Stimulated activated CD8-positive, alpha-beta memory T cell treated with anti-CD3 and anti-CD28 coated beads, Interleukin-2, amount 100 ng/mL, for 48 hours (primary cell): Measurements from ENCODE around the gene CDKN1A.

ENCODE experiments used
- DNase-seq, 2 donors: peaks; one replicate each; pipeline ENCODE4 v3.0.0-alpha.2; 2020; ENCODE audit warnings: low read depth in 2 of 2

CDKN1A gene

GRCh38 chr6:36677059-36677749, 1.3 kb upstream of the CDKN1A start:
- DNase-seq: no peak

- DNase-seq: no peak
Observed at GRCh38 chr6:36677753-36678487, 594 bp upstream of the CDKN1A start.

DNA sequence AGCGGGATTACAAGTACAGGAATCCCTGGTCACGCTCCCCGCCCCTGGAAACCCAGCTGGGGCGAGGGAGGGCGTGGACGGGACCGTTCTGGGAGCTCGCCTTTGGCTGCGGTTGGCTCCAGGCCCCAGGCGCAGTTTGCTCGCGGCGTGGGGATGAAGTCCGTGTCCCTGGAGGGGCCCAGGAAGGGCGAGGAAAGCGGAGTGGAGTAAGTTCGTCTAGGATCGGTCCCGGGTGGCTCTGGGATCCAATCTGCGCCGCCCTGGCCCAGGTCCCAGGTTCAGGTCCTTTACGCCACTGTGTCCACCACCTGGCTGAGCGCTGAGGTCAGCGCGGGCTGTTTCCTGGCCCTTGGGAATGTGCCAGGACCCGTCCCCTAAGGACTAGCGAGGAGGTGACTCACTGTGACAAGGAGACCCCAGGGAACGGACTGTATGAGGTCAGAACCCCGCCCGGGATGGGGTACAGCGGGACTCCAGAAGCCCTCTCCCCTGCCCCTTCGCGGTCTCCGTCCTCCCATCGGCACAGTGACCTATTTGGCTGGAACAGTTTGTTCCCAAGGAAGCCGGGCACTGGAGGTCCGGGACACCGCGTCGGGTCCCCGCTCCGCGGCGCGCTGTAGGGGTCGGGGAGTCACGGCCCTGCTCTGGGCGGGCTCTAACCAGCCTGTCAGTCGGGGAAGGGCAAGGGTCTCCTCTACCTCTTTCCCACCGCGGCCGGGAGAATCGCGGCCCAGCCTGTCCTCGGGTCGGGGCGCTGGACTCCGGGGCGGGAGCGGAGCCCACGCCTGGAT, 724 bp downstream of the CDKN1A start:
- DNase-seq: no peak

DNA sequence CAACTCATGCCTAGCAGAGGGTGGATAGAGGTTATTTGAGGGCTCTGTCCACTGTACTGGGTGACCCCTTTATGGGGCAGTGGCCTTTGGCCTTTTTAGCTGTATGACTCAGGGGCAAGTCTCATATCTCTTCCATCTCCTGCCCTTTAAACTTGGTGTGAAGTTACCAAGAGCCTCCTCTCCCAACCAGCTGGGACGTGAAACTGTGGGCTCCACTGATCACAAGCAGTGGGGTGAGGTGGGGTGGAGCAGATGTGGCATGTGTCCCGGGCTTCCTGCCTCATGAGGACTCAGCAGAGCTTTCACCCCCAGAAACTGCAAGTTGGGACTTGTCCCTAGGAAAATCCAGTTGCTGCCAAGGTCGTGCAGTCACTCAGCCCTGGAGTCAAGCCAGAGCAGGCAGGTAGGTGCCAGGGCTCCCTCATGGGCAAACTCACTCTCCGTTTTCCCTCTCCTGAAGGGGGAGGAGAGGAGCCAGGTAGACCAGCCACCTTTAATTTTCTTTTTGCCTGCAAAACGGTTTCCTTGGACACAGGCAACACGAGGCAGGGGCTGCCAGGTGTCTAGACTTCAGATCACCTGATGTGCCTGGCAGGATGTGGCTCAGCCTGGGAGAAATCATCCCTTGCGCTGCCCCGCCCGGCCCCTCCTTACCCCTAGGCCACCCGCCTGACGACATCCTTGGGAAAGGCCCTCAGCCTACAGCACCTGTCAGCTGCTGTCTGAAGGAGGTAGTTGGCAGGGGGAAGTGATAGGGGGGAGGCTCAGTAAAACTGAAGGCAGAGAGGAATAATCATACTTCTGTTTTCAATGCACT, 4.0 kb downstream of the CDKN1A start:
- peak in 1 of 2 donors; percentile 42 for DNase-seq

GRCh38 chr6:36683145-36683655, 4.7 kb downstream of the CDKN1A start:
- DNase-seq: no peak

DNA sequence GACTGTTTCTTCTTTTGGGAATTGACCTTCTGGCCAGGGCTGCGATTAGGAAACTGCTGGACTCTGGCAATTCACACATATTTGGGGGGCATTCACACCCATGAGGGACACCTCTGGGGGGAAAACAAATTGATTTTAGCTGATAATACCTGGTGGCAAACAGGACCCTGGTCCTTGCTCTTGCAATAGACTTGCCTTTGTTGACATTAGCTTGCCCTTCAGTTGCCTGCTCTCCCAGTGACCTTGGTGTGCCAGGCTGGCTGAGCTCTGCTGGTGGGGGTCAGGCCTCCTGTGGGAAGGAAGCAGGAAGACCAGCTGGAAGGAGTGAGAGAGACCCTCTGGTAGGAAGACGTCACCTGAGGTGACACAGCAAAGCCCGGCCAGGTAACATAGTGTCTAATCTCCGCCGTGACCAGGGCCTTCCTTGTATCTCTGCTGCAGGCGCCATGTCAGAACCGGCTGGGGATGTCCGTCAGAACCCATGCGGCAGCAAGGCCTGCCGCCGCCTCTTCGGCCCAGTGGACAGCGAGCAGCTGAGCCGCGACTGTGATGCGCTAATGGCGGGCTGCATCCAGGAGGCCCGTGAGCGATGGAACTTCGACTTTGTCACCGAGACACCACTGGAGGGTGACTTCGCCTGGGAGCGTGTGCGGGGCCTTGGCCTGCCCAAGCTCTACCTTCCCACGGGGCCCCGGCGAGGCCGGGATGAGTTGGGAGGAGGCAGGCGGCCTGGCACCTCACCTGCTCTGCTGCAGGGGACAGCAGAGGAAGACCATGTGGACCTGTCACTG, 5.3 kb downstream of the CDKN1A start:
- no peak for DNase-seq

DNA sequence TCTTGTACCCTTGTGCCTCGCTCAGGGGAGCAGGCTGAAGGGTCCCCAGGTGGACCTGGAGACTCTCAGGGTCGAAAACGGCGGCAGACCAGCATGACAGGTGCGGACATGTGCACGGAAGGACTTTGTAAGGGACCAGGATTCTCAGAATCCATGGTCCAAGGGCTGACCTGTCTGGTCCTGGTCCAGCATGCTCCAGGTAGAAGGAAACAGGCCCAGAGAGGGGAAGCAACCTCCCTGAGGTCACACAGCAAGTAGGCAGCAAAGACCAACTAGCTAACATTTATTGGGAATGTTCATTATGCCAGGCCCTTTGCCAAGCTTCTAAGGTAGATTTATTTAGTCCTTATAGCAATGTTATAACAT, 5.9 kb downstream of the CDKN1A start:
- DNase-seq: no peak

DNA sequence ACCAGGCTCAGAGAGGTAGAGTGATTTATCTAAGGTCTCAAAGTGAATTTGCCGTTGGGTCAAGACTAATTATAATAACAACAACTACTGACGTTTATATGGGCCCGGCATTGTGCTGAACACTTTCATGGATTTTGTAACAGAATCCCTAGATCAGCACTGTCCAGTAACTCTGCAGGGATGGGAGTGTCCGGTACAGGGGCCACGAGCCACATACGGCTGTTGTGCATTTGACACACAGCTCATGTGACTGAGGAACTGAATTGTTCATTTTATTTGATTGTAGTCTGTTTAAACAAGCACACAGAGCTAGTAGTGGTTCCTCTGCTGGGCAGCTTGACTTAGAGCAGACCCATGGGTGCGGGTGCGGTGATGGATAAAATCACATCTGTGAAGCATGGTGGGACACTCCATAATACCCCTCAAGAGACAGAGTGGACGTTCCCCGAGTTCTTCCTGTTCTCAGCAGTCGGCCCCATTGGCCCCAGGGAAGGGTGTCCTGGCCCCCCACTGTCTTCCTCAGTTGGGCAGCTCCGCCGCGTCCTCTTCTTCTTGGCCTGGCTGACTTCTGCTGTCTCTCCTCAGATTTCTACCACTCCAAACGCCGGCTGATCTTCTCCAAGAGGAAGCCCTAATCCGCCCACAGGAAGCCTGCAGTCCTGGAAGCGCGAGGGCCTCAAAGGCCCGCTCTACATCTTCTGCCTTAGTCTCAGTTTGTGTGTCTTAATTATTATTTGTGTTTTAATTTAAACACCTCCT, 6.8 kb downstream of the CDKN1A start:
- no peak for DNase-seq

- no peak for DNase-seq
Observed at GRCh38 chr6:36685926-36686667, 7.6 kb downstream of the CDKN1A start.

DNA sequence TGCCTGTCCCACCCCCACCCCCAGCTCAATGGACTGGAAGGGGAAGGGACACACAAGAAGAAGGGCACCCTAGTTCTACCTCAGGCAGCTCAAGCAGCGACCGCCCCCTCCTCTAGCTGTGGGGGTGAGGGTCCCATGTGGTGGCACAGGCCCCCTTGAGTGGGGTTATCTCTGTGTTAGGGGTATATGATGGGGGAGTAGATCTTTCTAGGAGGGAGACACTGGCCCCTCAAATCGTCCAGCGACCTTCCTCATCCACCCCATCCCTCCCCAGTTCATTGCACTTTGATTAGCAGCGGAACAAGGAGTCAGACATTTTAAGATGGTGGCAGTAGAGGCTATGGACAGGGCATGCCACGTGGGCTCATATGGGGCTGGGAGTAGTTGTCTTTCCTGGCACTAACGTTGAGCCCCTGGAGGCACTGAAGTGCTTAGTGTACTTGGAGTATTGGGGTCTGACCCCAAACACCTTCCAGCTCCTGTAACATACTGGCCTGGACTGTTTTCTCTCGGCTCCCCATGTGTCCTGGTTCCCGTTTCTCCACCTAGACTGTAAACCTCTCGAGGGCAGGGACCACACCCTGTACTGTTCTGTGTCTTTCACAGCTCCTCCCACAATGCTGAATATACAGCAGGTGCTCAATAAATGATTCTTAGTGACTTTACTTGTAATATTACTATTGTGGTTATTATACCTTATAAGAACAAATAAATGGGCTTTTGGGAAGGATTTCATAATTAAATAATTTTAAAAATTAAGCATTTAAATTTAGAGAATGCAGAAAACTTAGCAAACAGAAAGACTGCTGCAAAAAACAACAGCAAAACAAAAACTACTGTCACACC, 8.4 kb downstream of the CDKN1A start:
- no peak for DNase-seq

GRCh38 chr6:36688063-36688738, 9.7 kb downstream of the CDKN1A start:
- DNase-seq: no peak

GRCh38 chr6:36688739-36689075, 10.2 kb downstream of the CDKN1A start:
- no peak for DNase-seq

GRCh38 chr6:36691011-36691410, 12.5 kb downstream of the CDKN1A start:
- no peak for DNase-seq

DNA sequence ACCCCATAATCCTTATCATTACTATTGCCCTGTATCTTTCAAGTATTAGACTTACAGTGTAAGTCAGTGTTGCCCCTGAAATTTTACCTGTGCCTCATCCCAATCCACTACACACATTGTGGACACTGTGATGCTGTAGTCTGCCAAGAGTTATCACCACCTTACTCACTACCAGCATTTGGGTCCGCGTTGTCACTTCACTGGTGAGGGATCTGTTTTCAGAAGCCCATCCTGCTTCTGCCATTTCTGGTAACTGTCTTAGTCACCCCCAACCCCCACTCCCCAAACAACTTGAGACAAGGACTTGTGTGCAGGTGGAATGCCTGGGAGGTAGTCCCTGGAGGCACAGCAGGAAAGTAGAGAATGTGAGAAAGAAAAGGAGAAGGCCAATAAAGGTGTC, 13.1 kb downstream of the CDKN1A start:
- peak in 1 of 2 donors; percentile 9 for DNase-seq

DNA sequence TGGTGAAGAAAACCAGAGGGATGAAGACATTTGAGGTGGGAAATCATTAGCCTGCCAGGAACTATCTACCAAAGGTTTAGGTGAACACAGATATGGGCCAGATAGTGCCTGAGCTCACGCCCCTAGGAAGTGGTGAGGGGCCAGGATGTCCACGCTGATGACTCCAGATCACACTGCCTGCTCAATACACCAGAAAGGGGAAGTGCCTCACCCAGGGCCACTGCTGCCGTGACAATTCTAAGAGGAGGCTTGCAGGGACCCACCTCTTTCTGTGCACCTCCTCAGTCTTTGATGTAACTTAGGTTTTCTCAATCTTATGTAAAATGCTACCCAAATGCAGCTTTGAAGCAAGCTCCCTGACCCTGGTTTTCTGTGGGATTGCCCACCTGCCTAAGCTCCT, 13.7 kb downstream of the CDKN1A start:
- no peak for DNase-seq

GRCh38 chr6:36692861-36693702, 14.6 kb downstream of the CDKN1A start:
- no peak for DNase-seq

- no peak for DNase-seq
Observed at GRCh38 chr6:36694616-36695015, 16.1 kb downstream of the CDKN1A start.
